GM12878 (cell line): ENCODE data around the gene PSTPIP2. TPM values are rescaled to one million over a fixed set of nuclear protein-coding genes. Genes with fewer than 3 reads are reported as not detected.

Experiments
- ATAC-seq: fragments of 200-7000 bp; cut with Tn5 transposase; 3 replicates; pipeline ENCODE4 v1.9.1; 2020; ENCODE audit warnings: mild to moderate bottlenecking, moderate library complexity
- BruUV-seq: library from RNA; stranded (reverse); fragments of 400-500 nt; replicated peaks from 2 replicates; lab custom pipeline; 2021; lab: Mats Ljungman, UMichigan
- CTCF ChIA-PET: fragments of 300-600 bp; sonication (Branson Sonifier 250); formaldehyde crosslinking; extraction: SDS; loops from one replicate; lab custom pipeline; 2021; ENCODE audit warnings: inconsistent platforms; lab: Yijun Ruan, JAX
- POLR2A ChIA-PET: fragments of 350-600 bp; formaldehyde crosslinking; extraction: SDS; loops from one replicate; lab custom pipeline; 2021; ENCODE audit warnings: inconsistent platforms; lab: Charles Lee
- RAD21 ChIA-PET: fragments of 300-600 bp; sonication (Branson Sonifier 250); formaldehyde crosslinking; loops from one replicate; lab custom pipeline; 2023; ENCODE audit warnings: antibody characterized with exemption; ENCODE audit not compliant: unreplicated experiment; lab: Charles Lee
- SMC1A ChIA-PET: fragments of 300-600 bp; sonication (Branson Sonifier 250); formaldehyde crosslinking; loops from one replicate; lab custom pipeline; 2023; ENCODE audit not compliant: unreplicated experiment, uncharacterized antibody; lab: Charles Lee
- DNase-seq: peaks from one replicate; pipeline ENCODE4 v3.0.0-alpha.2; 2011; ENCODE audit warnings: low read depth, low spot score
- FAIRE-seq: peaks from 3 replicates; lab custom pipeline; 2011; peaks lifted over from hg19 to GRCh38; lab: Jason Lieb, UNC
- H2AFZ ChIP-seq: 2 replicates; pipeline ENCODE4 v1.6.0; 2011; ENCODE audit warnings: low read depth, low read length, control low read depth; ENCODE audit not compliant: control insufficient read depth
- H3K27ac ChIP-seq: 2 replicates; pipeline ENCODE4 v1.5.1; 2011; ENCODE audit warnings: control low read depth; ENCODE audit not compliant: control insufficient read depth, insufficient read depth
- H3K27me3 ChIP-seq, 2 experiments: replicated peaks in 1 of 2; 2 replicates each; pipeline versions ENCODE4 v1.6.0 to v1.6.1; 2011; ENCODE audit warnings: low read length in 1 of 2; ENCODE audit not compliant: control insufficient read depth in 2 of 2, insufficient read depth in 2 of 2
- H3K36me3 ChIP-seq, 2 experiments: 2 replicates each; pipeline ENCODE4 v1.5.1; 2011; ENCODE audit warnings: low read length in 1 of 2; ENCODE audit not compliant: control insufficient read depth in 2 of 2, insufficient read depth in 2 of 2
- H3K4me1 ChIP-seq: 2 replicates; pipeline ENCODE4 v1.6.1; 2011; ENCODE audit warnings: mild to moderate bottlenecking, low read length, moderate library complexity, mixed read lengths; ENCODE audit not compliant: control insufficient read depth, insufficient read depth
- H3K4me2 ChIP-seq: 2 replicates; pipeline ENCODE4 v1.6.0; 2011; ENCODE audit warnings: control low read depth; ENCODE audit not compliant: control insufficient read depth, insufficient read depth
- H3K4me3 ChIP-seq: fragments of 200-600 bp; sonication (generic); 2 replicates; pipeline ENCODE4 v1.5.1; 2016
- H3K79me2 ChIP-seq: 2 replicates; pipeline ENCODE4 v1.6.0; 2011; ENCODE audit warnings: low read length; ENCODE audit not compliant: control insufficient read depth, insufficient read depth
- H3K9ac ChIP-seq: 2 replicates; pipeline ENCODE4 v1.8.0; 2011; ENCODE audit warnings: low read length, control low read depth, mixed read lengths; ENCODE audit not compliant: control insufficient read depth, insufficient read depth
- H3K9me3 ChIP-seq: replicated peaks from 3 replicates; pipeline ENCODE4 v1.5.1; 2011; ENCODE audit warnings: mild to moderate bottlenecking, low read length; ENCODE audit not compliant: control insufficient read depth, insufficient read depth
- H4K20me1 ChIP-seq: 2 replicates; pipeline ENCODE4 v1.6.0; 2011; ENCODE audit not compliant: control insufficient read depth, insufficient read depth
- ATF2 ChIP-seq: IDR thresholded peaks from 2 replicates; pipeline ENCODE4 v1.6.1; 2012; ENCODE audit warnings: low read length, inconsistent platforms
- CBFB ChIP-seq: IDR thresholded peaks from 2 replicates; pipeline ENCODE4 v1.6.1; 2016; ENCODE audit warnings: antibody characterized with exemption, low read depth
- IKZF2 ChIP-seq, 2 experiments: fragments of 450-650 bp; IDR thresholded peaks; 2 replicates each; pipeline ENCODE4 v1.6.1; 2017; ENCODE audit warnings: mild to moderate bottlenecking in 2 of 2, moderate library complexity in 2 of 2
- IRF3 ChIP-seq: fragments of 450-650 bp; IDR thresholded peaks from 2 replicates; pipeline ENCODE4 v1.6.1; 2014; ENCODE audit warnings: mild to moderate bottlenecking
- MAX ChIP-seq: IDR thresholded peaks from 2 replicates; pipeline ENCODE4 v1.6.1; 2012; ENCODE audit warnings: low read depth, low read length, improper control_type of control experiment
- PAX5 ChIP-seq: IDR thresholded peaks from 2 replicates; pipeline ENCODE4 v1.6.1; 2011; ENCODE audit warnings: low read depth, low read length, borderline replicate concordance
- RELB ChIP-seq: fragments of 450-650 bp; IDR thresholded peaks from 2 replicates; pipeline ENCODE4 v1.6.1; 2017; ENCODE audit warnings: low read depth, mild to moderate bottlenecking, moderate library complexity
- RFX5 ChIP-seq: IDR thresholded peaks from 2 replicates; pipeline ENCODE4 v1.6.1; 2011; ENCODE audit warnings: low read depth, low read length, improper control_type of control experiment
- TCF12 ChIP-seq: IDR thresholded peaks from 2 replicates; pipeline ENCODE4 v1.6.1; 2011; ENCODE audit warnings: low read depth, mild to moderate bottlenecking, low read length
- ZBTB33 ChIP-seq: fragments of 450-650 bp; IDR thresholded peaks from 2 replicates; pipeline ENCODE4 v1.6.1; 2017; ENCODE audit warnings: mild to moderate bottlenecking
- ZZZ3 ChIP-seq: IDR thresholded peaks from 2 replicates; pipeline ENCODE4 v1.6.1; 2011; ENCODE audit warnings: low read depth; ENCODE audit not compliant: control insufficient read depth, insufficient read length
- WGBS: methylation state at CpG from one replicate; pipeline ENCODE4 v1.1.6; 2016; ENCODE audit warnings: low lambda C conversion rate; ENCODE audit not compliant: insufficient replicate concordance, insufficient coverage; ENCODE audit errors: missing lambda C conversion rate; 5-methylcytosine and 5-hydroxymethylcytosine counted together
- in situ Hi-C: fragments of 300-500 bp; cut with MboI; formaldehyde crosslinking; loops from 9 replicates; pipeline ENCODE4 v1.14.3; 2018; ENCODE audit warnings: mixed read lengths
- intact Hi-C: fragments of 100-400 bp; cut with micrococcal nuclease; formaldehyde crosslinking; loops from one replicate; pipeline ENCODE4 v1.14.2; 2022; ENCODE audit not compliant: unreplicated experiment
- polyA plus RNA-seq, 11 experiments: library from polyadenylated mRNA; depleted of rRNA in 4 of 11; unstranded in 6 of 11; stranded (reverse) in 5 of 11; fragments of >200 nt; fragmentation: Nextera tagmentation in 4 of 11; fragmentation: Illumina TruSeq in 1 of 11; extraction: Ambion mirVana in 4 of 11; extraction: Trizol in 1 of 11; gene quantifications; 1 replicate in 1 of 11; 2 replicates in 10 of 11; pipeline versions ENCODE4 v1.2.1 to v1.2.3, GENCODE V29; 2011 to 2016; ENCODE audit warnings: inconsistent platforms in 2 of 11, missing spikeins in 2 of 11, low read depth in 1 of 11
- total RNA-seq, 4 experiments: library from RNA; depleted of rRNA in 3 of 4; stranded (reverse); fragments of >200 nt in 3 of 4; fragmentation: Illumina TruSeq in 1 of 4; extraction: Trizol in 1 of 4; gene quantifications; 2 replicates each; pipeline versions ENCODE4 v1.2.1 to v1.2.3, GENCODE V29; 2013 to 2021

The PSTPIP2 gene
- total and polyA plus RNA-seq, 10 of the 15 experiments (the other 5 are each of a cell fraction or from before 2014, with no cell fraction given), result 0.69 to 38.4 (median 24.7) TPM

GRCh38 chr18:46028536-46028891, 43.5 kb downstream of the PSTPIP2 start:
- 10% methylated on average over 7 of the region's 7 CpGs for WGBS
- FAIRE-seq, result no peak
- CTCF ChIA-PET, result interaction anchor here (1.8 kb wide), 1 partner anchor 45 kb away, joined by 5 read pairs; no protein-coding TSS in a partner anchor

GRCh38 chr18:46019936-46020335, 52.1 kb downstream of the PSTPIP2 start:
- RAD21 ChIA-PET, result no interaction called here
- H3K9ac ChIP-seq, result no peak overlapping the region
- H2AFZ ChIP-seq, result no peak overlapping the region
- FAIRE-seq, result no peak
- no peaks in the 10 kb centered on the region for H3K4me1 ChIP-seq
- CTCF ChIA-PET, result interaction anchor here (0.6 to 2.2 kb wide), 2 partner anchors 10 to 1000 kb away, joined by 4 to 9 read pairs; no protein-coding TSS in a partner anchor
- POLR2A ChIA-PET, result no interaction called here
- no TSS peak for BruUV-seq
- 41% methylated on average over 3 of the region's 3 CpGs for WGBS
- no peaks in the 10 kb centered on the region for H3K36me3 ChIP-seq
- no peak overlapping the region for H3K4me2 ChIP-seq
- ATAC-seq, result no peak
- DNase-seq, result no peak
- no peak overlapping the region for H3K27ac ChIP-seq
- SMC1A ChIA-PET, result no interaction called here
- no peaks in the 10 kb centered on the region for H4K20me1 ChIP-seq
- no peaks in the 10 kb centered on the region for H3K79me2 ChIP-seq
- no peaks in the 10 kb centered on the region; a peak in 1 of 4 replicates for H3K27me3 ChIP-seq
- no peak overlapping the region for H3K4me3 ChIP-seq
- no peaks in the 10 kb centered on the region for H3K9me3 ChIP-seq
- in situ Hi-C loops, result no loop called here
- intact Hi-C loops, result no loop called here
- no peak for TF ChIP-seq PAX5
- TF ChIP-seq TCF12, result no peak
- no peak for TF ChIP-seq ZBTB33
- no peak for TF ChIP-seq RELB
- no peak for TF ChIP-seq ZZZ3
- no peak for TF ChIP-seq ATF2
- TF ChIP-seq IRF3, result no peak
- TF ChIP-seq MAX, result no peak

More at GRCh38 chr18:46028536-46028891, 43.5 kb downstream of the PSTPIP2 start:
- ChIA-PET SMC1A (no interaction called here), RAD21 (interaction anchor here (0.9 to 1.6 kb wide), 2 partner anchors 45 kb away, joined by 3 to 4 read pairs; no protein-coding TSS in a partner anchor)
- H3K79me2 ChIP-seq, result no peaks in the 10 kb centered on the region
- no peaks in the 10 kb centered on the region for H3K9me3 ChIP-seq
- BruUV-seq, result no TSS peak
- H3K9ac ChIP-seq, result no peak overlapping the region; the same call in 1 of the 2 replicates
- H3K4me2 ChIP-seq, result peak overlapping the region; percentile 97
- peaks cover 3 to 4% of the 10 kb centered on the region in 2 experiments; a peak in 2 of 4 replicates for H3K27me3 ChIP-seq
- H3K4me1 ChIP-seq, result peaks cover 11% of the 10 kb centered on the region
- H3K27ac ChIP-seq, result 0 out of 2 replicates have a peak overlapping the region, but pooled peaks have one; percentile 39
- TF ChIP-seq RFX5, result no peak
- no peak for TF ChIP-seq IKZF2 (IDR thresholded peaks at IDR 0.05)
- TF ChIP-seq CBFB, result no peak
- no peak for TF ChIP-seq ZZZ3
- TF ChIP-seq, all 136 proteins: peak for 0
- no peak for DNase-seq
- H4K20me1 ChIP-seq, result no peaks in the 10 kb centered on the region
- POLR2A ChIA-PET, result no interaction called here
- peak overlapping the region; percentile 55 for H2AFZ ChIP-seq
- intact Hi-C loops, result no loop called here
- H3K4me3 ChIP-seq, result peak overlapping the region; percentile 44; the same call in 1 of the 2 replicates
- in situ Hi-C loops, result no loop called here
- no peaks in the 10 kb centered on the region for H3K36me3 ChIP-seq
- no peak for ATAC-seq
